ENCODE data around the gene MCUB.

- TF ChIP-seq RAD21 (IDR thresholded peaks at IDR 0.05), result no peak
- no peak for TF ChIP-seq ATF3 (IDR thresholded peaks at IDR 0.05)
- no peak for TF ChIP-seq YY1 (IDR thresholded peaks at IDR 0.05)
- no peak for TF ChIP-seq FOXA1 (IDR thresholded peaks at IDR 0.05)
- TF ChIP-seq CTCF (IDR thresholded peaks at IDR 0.05; ENCODE audit: low read depth, low read length, missing input control), result no peak
- no peak for TF ChIP-seq GABPA (IDR thresholded peaks at IDR 0.05 in 1 of 2, conservative IDR thresholded peaks at IDR 0.05 in 1 of 2)
- no peak for TF ChIP-seq SP1 (IDR thresholded peaks at IDR 0.05)
- TF ChIP-seq MAX (IDR thresholded peaks at IDR 0.05), result no peak
- no peak for TF ChIP-seq RXRA (IDR thresholded peaks at IDR 0.05)
- no peak for TF ChIP-seq REST (IDR thresholded peaks at IDR 0.05)
- TF ChIP-seq EGR1 (IDR thresholded peaks at IDR 0.05; ENCODE audit: low read depth in 2 of 2), result no peak
- TF ChIP-seq TAF1 (conservative IDR thresholded peaks at IDR 0.05), result no peak
- TF ChIP-seq NR2F2 (IDR thresholded peaks at IDR 0.05), result no peak
Measured at GRCh38 chr4:109553130-109553529, 6.9 kb upstream of the MCUB start.
